ENCODE measurements around the gene SLC29A3. TPM values are rescaled to one million over a fixed set of nuclear protein-coding genes. Genes with fewer than 3 reads are reported as not detected.

SLC29A3 gene
- total RNA-seq, 2 donors from 2014 or later = 4.1 to 6.7 TPM

GRCh38 chr10:71372882-71373495, 53.9 kb downstream of the SLC29A3 start:
- DNase-seq = peak in 1 of 2 donors; percentile 27
- no peak for ATAC-seq
- intact Hi-C loops (cut with DNase I, micrococcal nuclease) = no loop called here

- DNase-seq (no peak), ATAC-seq (no peak)
- intact Hi-C loops (cut with DNase I, micrococcal nuclease) = loop anchor here in 1 of 2 donors (5.0 kb wide), 1 partner anchor 333 kb away; no protein-coding TSS in a partner anchor
Measured at GRCh38 chr10:71374481-71375233, 55.6 kb downstream of the SLC29A3 start.

- DNase-seq (no peak), ATAC-seq (peak; percentile 14)
- intact Hi-C loops (cut with DNase I, micrococcal nuclease) = loop anchor here in 1 of 2 donors (5.0 kb wide), 1 partner anchor 331 kb away; no protein-coding TSS in a partner anchor
Measured at GRCh38 chr10:71375952-71376351, 56.9 kb downstream of the SLC29A3 start.

- DNase-seq = no peak
- ATAC-seq = peak; percentile 26
- intact Hi-C loops (cut with DNase I, micrococcal nuclease) = loop anchor here in 1 of 2 donors (5.0 kb wide), 1 partner anchor 329 kb away; no protein-coding TSS in a partner anchor
Measured at GRCh38 chr10:71378336-71379117, 59.5 kb downstream of the SLC29A3 start.

- DNase-seq (no peak), ATAC-seq (no peak)
- intact Hi-C loops (cut with DNase I, micrococcal nuclease) = loop anchor here in 1 of 2 donors (5.0 kb wide), 1 partner anchor 328 kb away; no protein-coding TSS in a partner anchor
Measured at GRCh38 chr10:71379118-71379766, 60.2 kb downstream of the SLC29A3 start.

- intact Hi-C loops (cut with DNase I, micrococcal nuclease) = loop anchor here in 1 of 2 donors (5.0 kb wide), 1 partner anchor 431 kb away; no protein-coding TSS in a partner anchor
- ATAC-seq (no peak), DNase-seq (no peak)
Measured at GRCh38 chr10:71380841-71381240, 61.8 kb downstream of the SLC29A3 start.

GRCh38 chr10:71381611-71382010, 62.6 kb downstream of the SLC29A3 start:
- intact Hi-C loops (cut with DNase I, micrococcal nuclease) = loop anchor here in 1 of 2 donors (5.0 kb wide), 1 partner anchor 431 kb away; no protein-coding TSS in a partner anchor
- ATAC-seq (no peak), DNase-seq (no peak)

- ATAC-seq (no peak), DNase-seq (no peak)
- intact Hi-C loops (cut with DNase I, micrococcal nuclease) = loop anchor here in 1 of 2 donors (5.0 kb wide), 1 partner anchor 430 kb away; no protein-coding TSS in a partner anchor
Measured at GRCh38 chr10:71382028-71382427, 63.0 kb downstream of the SLC29A3 start.

- no peak for DNase-seq
- intact Hi-C loops (cut with DNase I, micrococcal nuclease) = loop anchor here in 1 of 2 donors (5.0 kb wide), 1 partner anchor 430 kb away; no protein-coding TSS in a partner anchor
- ATAC-seq = no peak
Measured at GRCh38 chr10:71382757-71383156, 63.7 kb downstream of the SLC29A3 start.

- intact Hi-C loops (cut with DNase I, micrococcal nuclease) = loop anchor here in 1 of 2 donors (5.0 kb wide), 1 partner anchor 428 kb away; no protein-coding TSS in a partner anchor
- peak; percentile 54 to 80 for DNase-seq
- ATAC-seq = peak; percentile 86
Measured at GRCh38 chr10:71383972-71384687, 65.1 kb downstream of the SLC29A3 start.

- no peak for DNase-seq
- no peak for ATAC-seq
- intact Hi-C loops (cut with DNase I, micrococcal nuclease) = loop anchor here in 1 of 2 donors (5.0 kb wide), 1 partner anchor 179 kb away; no protein-coding TSS in a partner anchor
Measured at GRCh38 chr10:71388171-71388570, 69.1 kb downstream of the SLC29A3 start.

- ATAC-seq = no peak
Measured at GRCh38 chr10:71388583-71389310, 69.7 kb downstream of the SLC29A3 start.

GRCh38 chr10:71389768-71390460, 70.9 kb downstream of the SLC29A3 start:
- intact Hi-C loops (cut with DNase I, micrococcal nuclease) = loop anchor here (5.0 to 10.0 kb wide), 2 partner anchors 177 to 185 kb away; no protein-coding TSS in a partner anchor
- ATAC-seq = no peak
- no peak for DNase-seq

More at GRCh38 chr10:71388583-71389310, 69.7 kb downstream of the SLC29A3 start:
- intact Hi-C loops (cut with DNase I, micrococcal nuclease) = loop anchor here in 1 of 2 donors (5.0 kb wide), 1 partner anchor 179 kb away; no protein-coding TSS in a partner anchor
- no peak for DNase-seq

GRCh38 chr10:71390461-71390835, 71.4 kb downstream of the SLC29A3 start:
- DNase-seq = no peak
- peak; percentile 39 for ATAC-seq
- intact Hi-C loops (cut with DNase I, micrococcal nuclease) = loop anchor here in 1 of 2 donors (10.0 kb wide), 1 partner anchor 184 kb away; no protein-coding TSS in a partner anchor

- ATAC-seq (no peak), DNase-seq (no peak)
- intact Hi-C loops (cut with DNase I, micrococcal nuclease) = loop anchor here in 1 of 2 donors (10.0 kb wide), 1 partner anchor 184 kb away; no protein-coding TSS in a partner anchor
Measured at GRCh38 chr10:71390921-71391690, 72.0 kb downstream of the SLC29A3 start.

Measured in left colon (tissue), 2 donors.